ENCODE data around the gene TBX1.

GRCh38 chr22:19756288-19757128 lies 4.1 kb upstream of the TBX1 start:
- TF ChIP-seq, protein P1, sequence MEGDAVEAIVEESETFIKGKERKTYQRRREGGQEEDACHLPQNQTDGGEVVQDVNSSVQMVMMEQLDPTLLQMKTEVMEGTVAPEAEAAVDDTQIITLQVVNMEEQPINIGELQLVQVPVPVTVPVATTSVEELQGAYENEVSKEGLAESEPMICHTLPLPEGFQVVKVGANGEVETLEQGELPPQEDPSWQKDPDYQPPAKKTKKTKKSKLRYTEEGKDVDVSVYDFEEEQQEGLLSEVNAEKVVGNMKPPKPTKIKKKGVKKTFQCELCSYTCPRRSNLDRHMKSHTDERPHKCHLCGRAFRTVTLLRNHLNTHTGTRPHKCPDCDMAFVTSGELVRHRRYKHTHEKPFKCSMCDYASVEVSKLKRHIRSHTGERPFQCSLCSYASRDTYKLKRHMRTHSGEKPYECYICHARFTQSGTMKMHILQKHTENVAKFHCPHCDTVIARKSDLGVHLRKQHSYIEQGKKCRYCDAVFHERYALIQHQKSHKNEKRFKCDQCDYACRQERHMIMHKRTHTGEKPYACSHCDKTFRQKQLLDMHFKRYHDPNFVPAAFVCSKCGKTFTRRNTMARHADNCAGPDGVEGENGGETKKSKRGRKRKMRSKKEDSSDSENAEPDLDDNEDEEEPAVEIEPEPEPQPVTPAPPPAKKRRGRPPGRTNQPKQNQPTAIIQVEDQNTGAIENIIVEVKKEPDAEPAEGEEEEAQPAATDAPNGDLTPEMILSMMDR (IDR thresholded peaks at IDR 0.05), result peak; percentile 65
- no peak for TF ChIP-seq ZFX (IDR thresholded peaks at IDR 0.05; ENCODE audit: borderline replicate concordance)

All from 22Rv1 (cell line).